GM19328 (cell line): Measurements from ENCODE around the gene NDUFAF2.
"Not testable (repeated sequence)": the region's sequence is repeated elsewhere in the genome, so short reads cannot be mapped to it uniquely, and the experiment has no call there.

Experiments
- ATAC-seq: cut with Tn5 transposase; IDR thresholded peaks from one replicate; pipeline ENCODE4 v1.9.1; 2021; ENCODE audit warnings: mild to moderate bottlenecking, moderate library complexity; ENCODE audit not compliant: unreplicated experiment

Gene NDUFAF2

GRCh38 chr5:61047346-61047745 is 102.3 kb downstream of the NDUFAF2 start:
- no peak for ATAC-seq

- no peak for ATAC-seq
Observed at GRCh38 chr5:61048534-61048933, 103.5 kb downstream of the NDUFAF2 start.

- no peak for ATAC-seq
Observed at GRCh38 chr5:61050292-61050691, 105.3 kb downstream of the NDUFAF2 start.

GRCh38 chr5:61051267-61051666 is 106.3 kb downstream of the NDUFAF2 start:
- ATAC-seq, result no peak

- ATAC-seq, result no peak
Observed at GRCh38 chr5:61052882-61053281, 107.9 kb downstream of the NDUFAF2 start.

- no peak for ATAC-seq
Observed at GRCh38 chr5:61053937-61054336, 108.9 kb downstream of the NDUFAF2 start.

GRCh38 chr5:61055434-61056006 is 110.5 kb downstream of the NDUFAF2 start:
- ATAC-seq, result no peak

- no peak for ATAC-seq
Observed at GRCh38 chr5:61059499-61059898, 114.5 kb downstream of the NDUFAF2 start.

GRCh38 chr5:61069150-61069549 is 124.1 kb downstream of the NDUFAF2 start:
- no peak for ATAC-seq

GRCh38 chr5:61071526-61071925 is 126.5 kb downstream of the NDUFAF2 start:
- ATAC-seq, result no peak

- ATAC-seq, result no peak
Observed at GRCh38 chr5:61076626-61077025, 131.6 kb downstream of the NDUFAF2 start.

GRCh38 chr5:61081741-61082140 is 136.7 kb downstream of the NDUFAF2 start:
- no peak for ATAC-seq

GRCh38 chr5:61082516-61083280 is 137.7 kb downstream of the NDUFAF2 start:
- no peak for ATAC-seq

GRCh38 chr5:61084658-61085057 is 139.7 kb downstream of the NDUFAF2 start:
- ATAC-seq, result no peak

GRCh38 chr5:61085885-61086284 is 140.9 kb downstream of the NDUFAF2 start:
- no peak for ATAC-seq

GRCh38 chr5:61087921-61088320 is 142.9 kb downstream of the NDUFAF2 start:
- no peak for ATAC-seq

GRCh38 chr5:61089351-61089750 is 144.3 kb downstream of the NDUFAF2 start:
- ATAC-seq, result no peak

- ATAC-seq, result not testable (repeated sequence)
Observed at GRCh38 chr5:61093046-61093771, 148.2 kb downstream of the NDUFAF2 start.

- no peak for ATAC-seq
Observed at GRCh38 chr5:61097465-61097864, 152.5 kb downstream of the NDUFAF2 start.

GRCh38 chr5:61098251-61098995 is 153.4 kb downstream of the NDUFAF2 start:
- no peak for ATAC-seq

GRCh38 chr5:61100437-61100836 is 155.4 kb downstream of the NDUFAF2 start:
- ATAC-seq, result no peak
